NCI-H2171 (cell line): ENCODE data around the gene TSC1.

Source experiments
- DNase-seq: peaks from one replicate; lab custom pipeline; 2025; lab: John Stamatoyannopoulos, UW

The TSC1 gene

DNA sequence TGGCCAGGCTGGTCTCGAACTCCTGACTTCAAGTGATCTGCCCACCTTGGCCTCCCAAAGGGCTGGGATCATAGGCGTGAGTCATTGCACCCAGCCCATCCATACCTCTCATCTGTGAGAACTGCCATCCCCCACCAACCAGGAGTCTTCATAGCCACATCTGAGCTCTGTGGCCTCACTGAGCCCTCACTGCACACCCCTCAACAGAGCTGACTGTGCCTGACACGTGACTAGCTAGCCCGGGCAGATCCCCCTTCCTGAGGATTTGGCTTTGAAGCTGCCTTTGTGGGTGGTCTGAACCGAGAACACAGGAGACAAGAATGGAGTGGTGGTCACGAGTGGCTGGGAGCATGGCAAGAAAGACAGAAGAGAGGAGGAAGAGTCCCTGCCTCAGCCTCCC lies 81.9 kb downstream of the TSC1 start:
- DNase-seq: no peak

DNA sequence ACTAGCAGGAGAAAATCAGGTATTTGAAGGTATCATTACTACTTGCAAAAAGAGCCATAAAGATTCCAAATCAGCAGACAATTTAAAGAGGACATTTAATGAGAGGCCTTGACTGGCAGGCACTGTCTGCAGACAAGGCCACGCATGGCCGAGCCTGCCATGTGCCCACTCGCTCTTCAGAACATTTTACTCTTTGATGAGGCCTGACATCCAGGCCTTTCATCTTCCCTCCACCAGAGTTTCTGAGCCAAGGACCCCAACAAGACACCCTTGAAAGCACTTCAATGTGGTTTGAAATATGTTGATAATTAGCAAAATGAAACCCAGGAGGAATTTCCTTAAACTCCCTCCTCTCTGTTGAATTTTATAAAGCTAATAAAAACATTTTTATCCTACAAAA lies 82.8 kb downstream of the TSC1 start:
- DNase-seq: no peak

- no peak for DNase-seq
Observed at GRCh38 chr9:132858751-132859150, 85.7 kb downstream of the TSC1 start.

GRCh38 chr9:132857616-132858342 lies 86.6 kb downstream of the TSC1 start:
- DNase-seq: no peak

GRCh38 chr9:132857031-132857430 lies 87.4 kb downstream of the TSC1 start:
- no peak for DNase-seq

- DNase-seq: no peak
Observed at GRCh38 chr9:132855904-132856303, 88.5 kb downstream of the TSC1 start.

GRCh38 chr9:132854832-132855231 lies 89.6 kb downstream of the TSC1 start:
- DNase-seq: no peak

DNA sequence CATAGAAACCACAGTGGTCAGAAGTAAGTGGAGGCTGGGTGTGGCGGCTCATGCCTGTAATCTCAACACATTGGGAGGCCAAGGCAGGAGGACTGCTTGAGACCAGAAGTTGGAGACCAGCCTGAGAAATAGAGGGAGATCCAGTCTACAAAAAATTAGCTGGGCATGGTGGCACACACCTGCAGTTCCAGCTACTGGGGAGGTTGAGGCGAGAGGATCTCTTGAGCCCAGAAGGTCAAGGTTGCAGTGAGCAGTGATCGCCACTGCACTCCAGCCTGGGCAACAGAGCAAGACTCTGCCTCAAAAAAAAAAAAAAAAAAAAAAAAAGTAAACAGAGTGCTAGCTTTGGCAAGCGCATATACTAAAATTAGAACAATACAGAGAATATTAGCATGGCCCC lies 90.9 kb downstream of the TSC1 start:
- no peak for DNase-seq

- no peak for DNase-seq
Observed at GRCh38 chr9:132849185-132849706, 95.2 kb downstream of the TSC1 start.

DNA sequence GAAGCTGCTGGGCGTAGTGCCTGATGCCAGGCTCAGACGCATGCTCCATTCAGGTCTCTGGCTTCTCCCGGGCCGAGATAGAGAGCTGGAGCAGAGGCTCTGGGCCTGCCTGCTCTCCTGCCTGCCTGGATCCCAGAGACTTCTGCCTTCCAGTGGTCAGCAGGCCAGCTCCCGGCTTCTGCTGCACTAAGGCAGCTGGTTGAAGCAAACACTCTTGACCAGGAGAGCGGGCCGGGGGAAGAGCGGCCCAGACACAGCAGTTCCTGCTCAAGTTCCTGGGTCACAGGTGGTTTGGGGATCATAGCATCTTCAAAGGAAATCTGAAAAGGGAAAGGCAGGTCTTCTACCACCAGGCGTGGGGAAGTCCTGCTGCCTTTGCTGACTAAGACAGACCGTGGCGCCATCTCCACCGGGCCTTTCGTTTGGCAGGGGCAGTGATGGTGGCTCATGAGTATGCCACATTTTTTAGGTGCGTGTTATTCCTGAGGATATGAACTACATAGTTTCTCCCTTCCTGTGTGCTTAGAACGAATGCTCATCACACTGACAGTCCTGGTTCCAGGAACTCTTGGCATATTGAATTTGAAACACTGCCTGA lies 97.4 kb downstream of the TSC1 start:
- no peak for DNase-seq

DNA sequence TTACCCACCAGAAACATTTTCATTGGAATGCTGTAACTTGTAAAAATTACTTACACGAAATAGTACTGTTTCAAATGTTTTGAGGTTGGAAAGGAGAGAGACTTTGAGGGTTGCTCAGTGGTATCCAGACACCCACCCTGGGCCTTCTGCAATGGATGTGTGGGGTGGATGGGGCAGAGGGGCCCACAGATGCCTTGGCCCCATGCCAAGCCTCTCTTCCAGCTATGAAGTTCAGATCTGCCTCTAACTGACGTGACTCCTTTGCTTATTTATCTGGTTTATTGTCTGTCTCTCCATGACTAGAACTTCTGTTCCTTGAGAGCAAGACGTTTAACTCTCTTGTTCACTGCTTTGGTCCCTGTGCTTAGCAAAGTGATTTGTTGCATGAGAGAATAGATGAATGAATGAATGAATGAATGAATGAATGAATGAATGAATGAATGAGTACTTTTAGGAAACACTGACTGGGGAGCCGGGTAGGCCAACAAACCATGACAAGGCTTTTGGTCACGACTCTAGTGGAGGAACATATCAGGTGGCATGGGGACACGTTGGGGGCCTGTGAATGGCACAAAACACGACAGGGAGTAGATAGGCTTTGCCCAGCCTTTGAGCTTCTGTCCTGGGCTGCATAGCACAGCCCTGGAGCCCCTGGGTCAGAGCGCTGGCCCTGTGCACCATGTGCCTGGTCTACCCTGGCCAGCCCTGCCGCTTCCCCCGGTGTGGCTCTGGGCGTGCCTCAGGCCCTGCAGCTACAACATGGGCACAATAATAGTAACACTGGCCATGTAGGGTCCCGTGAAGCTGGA lies 98.1 kb downstream of the TSC1 start:
- DNase-seq: no peak

DNA sequence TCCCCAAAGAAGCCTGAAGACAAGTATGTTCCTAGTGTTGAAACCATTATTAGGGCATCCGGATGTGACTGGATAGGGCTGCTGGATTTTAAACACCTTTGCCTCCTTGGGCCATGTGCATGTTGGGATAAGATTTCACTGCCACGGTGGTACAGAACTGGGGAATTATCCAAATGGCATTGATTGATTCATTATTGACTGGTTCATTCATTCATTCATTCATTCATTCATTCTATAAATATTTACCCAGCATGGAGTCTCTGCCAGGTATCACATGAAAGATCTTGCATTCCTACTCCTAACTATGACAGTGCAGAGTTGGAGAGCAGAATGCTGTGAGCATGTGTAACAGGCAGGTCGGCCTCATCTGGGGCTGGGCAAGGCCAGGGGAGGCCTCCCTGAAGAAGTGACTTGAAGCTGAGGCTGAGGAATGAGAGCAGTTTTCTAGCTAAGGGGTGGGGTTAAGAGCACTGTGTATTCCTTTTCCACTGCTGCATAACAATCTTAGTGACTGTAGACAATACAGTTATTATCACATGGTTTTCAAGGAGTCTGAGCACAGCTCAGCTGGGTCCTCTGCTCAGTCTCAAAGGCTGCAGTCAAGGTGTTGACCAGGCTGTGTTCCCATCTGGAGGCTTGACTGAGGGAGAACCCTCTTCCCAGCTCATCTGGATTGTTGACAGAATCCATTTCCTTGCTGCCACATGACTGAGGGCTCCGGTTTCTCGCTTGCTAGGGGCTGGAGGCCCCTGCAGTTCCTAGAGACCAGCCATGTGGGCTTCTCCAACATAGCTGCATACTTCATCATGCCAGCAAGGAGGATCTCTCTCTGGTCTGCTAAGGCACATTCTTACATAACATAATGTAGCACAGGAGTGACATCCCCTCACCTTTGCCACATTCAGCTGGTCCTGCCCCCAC lies 102.0 kb downstream of the TSC1 start:
- no peak for DNase-seq
